HFF-Myc (cell line): Measurements from ENCODE around the gene OR52E2.

Experiments used
- DNase-seq: peaks from one replicate; pipeline ENCODE4 v3.0.0-alpha.2; 2011; ENCODE audit warnings: low read depth; ENCODE audit errors: extremely low read depth
- H3K4me3 ChIP-seq: replicated peaks from 2 replicates; pipeline ENCODE4 v1.5.1; 2011; ENCODE audit warnings: low read depth, mild to moderate bottlenecking, control low read depth, low read length
- CTCF ChIP-seq: IDR thresholded peaks from 2 replicates; pipeline ENCODE4 v1.5.1; 2012; ENCODE audit warnings: mild to moderate bottlenecking, low read depth, low read length, control low read depth; ENCODE audit errors: missing control alignments

The OR52E2 gene

GRCh38 chr11:5059391-5059790 is at the start of gene OR52E2:
TSS of gene OR52E2 (minus strand) at chr11:5059627. CDS start at chr11:5059627, 0 bp downstream.
- no peak for TF ChIP-seq CTCF
- no peak within 1 kb of the TSS for H3K4me3 ChIP-seq
- DNase-seq: no peak

GRCh38 chr11:5107285-5107684 is 47.9 kb upstream of the OR52E2 start:
- no peak overlapping the region for H3K4me3 ChIP-seq
- DNase-seq: no peak
- no peak for TF ChIP-seq CTCF

GRCh38 chr11:5103066-5103465 is 43.6 kb upstream of the OR52E2 start:
- no peak for DNase-seq
- H3K4me3 ChIP-seq: no peak overlapping the region
- no peak for TF ChIP-seq CTCF

GRCh38 chr11:5102246-5102645 is 42.8 kb upstream of the OR52E2 start:
- H3K4me3 ChIP-seq: no peak overlapping the region
- DNase-seq: no peak
- TF ChIP-seq CTCF: no peak

- H3K4me3 ChIP-seq: no peak overlapping the region
- DNase-seq: no peak
- no peak for TF ChIP-seq CTCF
These were observed 36.6 kb upstream of the OR52E2 start for GRCh38 chr11:5096011-5096410.

GRCh38 chr11:5092821-5093585 is 33.6 kb upstream of the OR52E2 start:
- peak; percentile 67 for DNase-seq
- TF ChIP-seq CTCF: no peak
- H3K4me3 ChIP-seq: no peak overlapping the region

- no peak for DNase-seq
- TF ChIP-seq CTCF: no peak
- H3K4me3 ChIP-seq: no peak overlapping the region
These were observed 31.2 kb upstream of the OR52E2 start for GRCh38 chr11:5090668-5091067.
